Measurements from ENCODE around the gene IDUA.
A peak's percentile ranks its signal among the peaks of the same experiment; 100 is the strongest.

IDUA gene

GRCh38 chr4:970854-971520 is 15.9 kb upstream of the IDUA start:
- TF ChIP-seq CTCF (IDR thresholded peaks at IDR 0.05): no peak
- Histone ChIP-seq H3K4me1 (peaks cover 0 to 43% (median 31%) of the 10 kb centered on the region in 4 donors), H3K27me3 (peaks cover 0 to 7% of the 10 kb centered on the region in 2 donors), H3K9me3 (no peaks in the 10 kb centered on the region), H3K4me3 (no peak overlapping the region), H3K27ac (no peak overlapping the region), H3K36me3 (peaks cover 0 to 17% (median 16%) of the 10 kb centered on the region in 3 donors)
- DNase-seq: no peak
- intact Hi-C loops (cut with DNase I; ENCODE audit: low total_unique reads): loop anchor here (5.0 to 10.0 kb wide), 2 partner anchors 39 to 1964 kb away; partner anchors contain the start of genes GAK and TMEM175

- no peaks in the 10 kb centered on the region for H3K9me3 ChIP-seq
- peaks cover 0 to 7% of the 10 kb centered on the region in 2 donors for H3K27me3 ChIP-seq
- TF ChIP-seq CTCF (IDR thresholded peaks at IDR 0.05): no peak
- no peak for DNase-seq
- intact Hi-C loops (cut with DNase I; ENCODE audit: low total_unique reads): loop anchor here (5.0 to 10.0 kb wide), 2 partner anchors 40 to 1963 kb away; partner anchors contain the start of genes GAK and TMEM175
- peaks cover 0 to 43% (median 31%) of the 10 kb centered on the region in 4 donors for H3K4me1 ChIP-seq
- peak overlapping the region; percentile 61 to 73 for H3K4me3 ChIP-seq
- peak overlapping the region in 1 of 2 donors; percentile 45 for H3K27ac ChIP-seq
- peaks cover 0 to 9% (median 7%) of the 10 kb centered on the region in 3 donors for H3K36me3 ChIP-seq
Observed at GRCh38 chr4:971666-972500, 15.0 kb upstream of the IDUA start.

- H3K27me3 ChIP-seq: peaks cover 0 to 5% of the 10 kb centered on the region in 2 donors
- H3K4me3 ChIP-seq: peak overlapping the region; percentile 61 to 73
- H3K27ac ChIP-seq: peak overlapping the region; percentile 36 to 45
- no peak for DNase-seq
- intact Hi-C loops (cut with DNase I; ENCODE audit: low total_unique reads): loop anchor here (5.0 to 10.0 kb wide), 2 partner anchors 41 to 1962 kb away; partner anchors contain the start of genes GAK and TMEM175
- no peaks in the 10 kb centered on the region for H3K9me3 ChIP-seq
- TF ChIP-seq CTCF (IDR thresholded peaks at IDR 0.05): no peak
- peaks cover 0 to 38% (median 28%) of the 10 kb centered on the region in 4 donors for H3K4me1 ChIP-seq
- H3K36me3 ChIP-seq: no peaks in the 10 kb centered on the region
Observed at GRCh38 chr4:972651-973424, 14.0 kb upstream of the IDUA start.

- Histone ChIP-seq H3K27me3 (no peaks in the 10 kb centered on the region), H3K27ac (peak within 1 kb of the TSS; percentile 36 to 45), H3K4me1 (peaks cover 0 to 29% (median 23%) of the 10 kb centered on the region in 4 donors), H3K36me3 (no peaks in the 10 kb centered on the region), H3K9me3 (no peaks in the 10 kb centered on the region), H3K4me3 (peak within 1 kb of the TSS; percentile 61 to 73)
- peak; percentile 84 to 93 for DNase-seq
- intact Hi-C loops (cut with DNase I; ENCODE audit: low total_unique reads): loop anchor here (5.0 to 10.0 kb wide), 2 partner anchors 41 to 1961 kb away; partner anchors contain the start of genes GAK and TMEM175
- no peak for TF ChIP-seq CTCF (IDR thresholded peaks at IDR 0.05)
Observed at GRCh38 chr4:973431-974397, 13.1 kb upstream of the IDUA start, which contains the start of gene DGKQ. Gene DGKQ (minus strand): TSS chr4:973569. CDS start chr4:973482, 87 bp downstream.

Measured in tibial artery (tissue), 4 donors.